ENCODE data around the gene GPR157.

GPR157 gene

GRCh38 chr1:9059891-9060744 is 68.8 kb downstream of the GPR157 start:
- no peak for TF ChIP-seq YY1 (IDR thresholded peaks at IDR 0.05; ENCODE audit: low read depth)

- TF ChIP-seq TAF1 (IDR thresholded peaks at IDR 0.05; ENCODE audit: low read depth), result no peak
- no peak for TF ChIP-seq TCF12 (IDR thresholded peaks at IDR 0.05; ENCODE audit: low read depth)
- no peak for TF ChIP-seq RAD21 (IDR thresholded peaks at IDR 0.05; ENCODE audit: low read depth)
- TF ChIP-seq TEAD4 (IDR thresholded peaks at IDR 0.05), result peak; percentile 62
Observed at GRCh38 chr1:9058465-9058864, 70.4 kb downstream of the GPR157 start.

- no peak for TF ChIP-seq CREB1 (IDR thresholded peaks at IDR 0.05; ENCODE audit: low read depth)
- TF ChIP-seq EGR1 (IDR thresholded peaks at IDR 0.05), result no peak
- no peak for TF ChIP-seq RAD21 (IDR thresholded peaks at IDR 0.05; ENCODE audit: low read depth)
- no peak for TF ChIP-seq TEAD4 (IDR thresholded peaks at IDR 0.05)
- TF ChIP-seq NFIC (IDR thresholded peaks at IDR 0.05), result no peak
- TF ChIP-seq TCF12 (IDR thresholded peaks at IDR 0.05; ENCODE audit: low read depth), result no peak
- TF ChIP-seq ZBTB7A (IDR thresholded peaks at IDR 0.05; ENCODE audit: low read depth), result no peak
Observed at GRCh38 chr1:9057851-9058250, 71.1 kb downstream of the GPR157 start.

GRCh38 chr1:9052272-9053049 is 76.4 kb downstream of the GPR157 start:
- no peak for TF ChIP-seq YY1 (IDR thresholded peaks at IDR 0.05; ENCODE audit: low read depth)
- no peak for TF ChIP-seq ZBTB7A (IDR thresholded peaks at IDR 0.05; ENCODE audit: low read depth)
- no peak for TF ChIP-seq RAD21 (IDR thresholded peaks at IDR 0.05; ENCODE audit: low read depth)
- no peak for TF ChIP-seq MAX (IDR thresholded peaks at IDR 0.05)
- no peak for TF ChIP-seq EGR1 (IDR thresholded peaks at IDR 0.05)
- no peak for TF ChIP-seq CREB1 (IDR thresholded peaks at IDR 0.05; ENCODE audit: low read depth)
- no peak for TF ChIP-seq USF1 (IDR thresholded peaks at IDR 0.05)

- no peak for TF ChIP-seq CREB1 (IDR thresholded peaks at IDR 0.05; ENCODE audit: low read depth)
- no peak for TF ChIP-seq REST (IDR thresholded peaks at IDR 0.05; ENCODE audit: low read depth)
- TF ChIP-seq MAX (IDR thresholded peaks at IDR 0.05), result no peak
- no peak for TF ChIP-seq RAD21 (IDR thresholded peaks at IDR 0.05; ENCODE audit: low read depth)
- no peak for TF ChIP-seq TCF12 (IDR thresholded peaks at IDR 0.05; ENCODE audit: low read depth)
- TF ChIP-seq TEAD4 (IDR thresholded peaks at IDR 0.05), result no peak
- TF ChIP-seq NFIC (IDR thresholded peaks at IDR 0.05), result no peak
- TF ChIP-seq TAF1 (IDR thresholded peaks at IDR 0.05; ENCODE audit: low read depth), result no peak
- no peak for TF ChIP-seq CEBPB (IDR thresholded peaks at IDR 0.05)
- TF ChIP-seq USF1 (IDR thresholded peaks at IDR 0.05), result no peak
- no peak for TF ChIP-seq ZBTB7A (IDR thresholded peaks at IDR 0.05; ENCODE audit: low read depth)
- no peak for TF ChIP-seq EGR1 (IDR thresholded peaks at IDR 0.05)
- no peak for TF ChIP-seq YY1 (IDR thresholded peaks at IDR 0.05; ENCODE audit: low read depth)
- TF ChIP-seq FOXM1 (IDR thresholded peaks at IDR 0.05; ENCODE audit: borderline replicate concordance, low read depth), result no peak
- no peak for TF ChIP-seq EP300 (IDR thresholded peaks at IDR 0.05; ENCODE audit: borderline replicate concordance)
Observed at GRCh38 chr1:9051379-9051778, 77.5 kb downstream of the GPR157 start.

GRCh38 chr1:9050803-9051202 is 78.1 kb downstream of the GPR157 start:
- no peak for TF ChIP-seq CEBPB (IDR thresholded peaks at IDR 0.05)
- TF ChIP-seq MAX (IDR thresholded peaks at IDR 0.05), result no peak
- no peak for TF ChIP-seq USF1 (IDR thresholded peaks at IDR 0.05)
- no peak for TF ChIP-seq EGR1 (IDR thresholded peaks at IDR 0.05)
- no peak for TF ChIP-seq TCF12 (IDR thresholded peaks at IDR 0.05; ENCODE audit: low read depth)
- TF ChIP-seq NFIC (IDR thresholded peaks at IDR 0.05), result no peak
- no peak for TF ChIP-seq CREB1 (IDR thresholded peaks at IDR 0.05; ENCODE audit: low read depth)
- no peak for TF ChIP-seq RAD21 (IDR thresholded peaks at IDR 0.05; ENCODE audit: low read depth)
- no peak for TF ChIP-seq EP300 (IDR thresholded peaks at IDR 0.05; ENCODE audit: borderline replicate concordance)
- no peak for TF ChIP-seq TAF1 (IDR thresholded peaks at IDR 0.05; ENCODE audit: low read depth)
- no peak for TF ChIP-seq FOXM1 (IDR thresholded peaks at IDR 0.05; ENCODE audit: borderline replicate concordance, low read depth)
- no peak for TF ChIP-seq REST (IDR thresholded peaks at IDR 0.05; ENCODE audit: low read depth)

Measured in Ishikawa (cell line).